Globus pallidus (tissue), 1 donor: Measurements from ENCODE around the gene SEPTIN11.

Source experiments
- DNase-seq: peaks from one replicate; pipeline ENCODE4 v3.0.0-alpha.2; 2015; ENCODE audit warnings: low spot score

The SEPTIN11 gene

DNA sequence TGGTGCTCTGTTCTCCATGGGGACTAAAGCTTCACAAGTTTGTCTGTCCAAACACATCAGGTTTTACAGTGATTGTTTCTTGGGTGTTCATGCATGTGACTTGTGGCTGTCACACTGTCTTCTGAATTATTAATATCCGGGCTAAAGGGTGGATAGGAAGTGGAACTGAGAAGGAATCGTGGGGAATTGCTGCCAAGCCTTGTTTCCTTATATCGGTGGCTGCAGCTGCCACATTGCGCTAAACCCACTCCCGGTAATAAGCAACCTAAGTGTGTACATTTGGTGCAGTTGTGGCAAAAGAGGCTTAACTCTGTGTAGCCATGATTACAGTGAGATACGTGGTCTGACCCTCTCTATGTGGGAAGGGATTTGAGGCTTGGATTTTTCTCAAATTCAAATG lies 30.7 kb downstream of the SEPTIN11 start:
- no peak for DNase-seq

DNA sequence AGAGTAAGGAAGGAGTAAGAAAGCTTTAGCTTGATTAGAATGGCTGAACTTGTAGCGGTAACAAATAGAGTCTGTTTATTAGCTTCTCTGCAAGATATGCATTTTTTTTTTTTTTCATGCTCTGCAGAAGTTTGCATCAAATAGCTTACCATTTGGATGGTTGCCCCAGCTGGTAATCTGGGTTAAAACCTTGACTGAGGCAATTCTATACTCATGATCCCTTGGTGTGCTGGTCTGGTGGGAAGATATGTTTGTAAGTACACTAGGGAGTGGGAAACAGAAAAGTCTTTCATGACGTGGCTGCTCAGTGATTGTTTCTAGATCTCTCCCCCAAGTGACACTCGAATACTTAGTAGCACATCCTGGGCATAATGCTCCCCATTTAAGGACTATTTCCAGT lies 32.1 kb downstream of the SEPTIN11 start:
- DNase-seq, result no peak

DNA sequence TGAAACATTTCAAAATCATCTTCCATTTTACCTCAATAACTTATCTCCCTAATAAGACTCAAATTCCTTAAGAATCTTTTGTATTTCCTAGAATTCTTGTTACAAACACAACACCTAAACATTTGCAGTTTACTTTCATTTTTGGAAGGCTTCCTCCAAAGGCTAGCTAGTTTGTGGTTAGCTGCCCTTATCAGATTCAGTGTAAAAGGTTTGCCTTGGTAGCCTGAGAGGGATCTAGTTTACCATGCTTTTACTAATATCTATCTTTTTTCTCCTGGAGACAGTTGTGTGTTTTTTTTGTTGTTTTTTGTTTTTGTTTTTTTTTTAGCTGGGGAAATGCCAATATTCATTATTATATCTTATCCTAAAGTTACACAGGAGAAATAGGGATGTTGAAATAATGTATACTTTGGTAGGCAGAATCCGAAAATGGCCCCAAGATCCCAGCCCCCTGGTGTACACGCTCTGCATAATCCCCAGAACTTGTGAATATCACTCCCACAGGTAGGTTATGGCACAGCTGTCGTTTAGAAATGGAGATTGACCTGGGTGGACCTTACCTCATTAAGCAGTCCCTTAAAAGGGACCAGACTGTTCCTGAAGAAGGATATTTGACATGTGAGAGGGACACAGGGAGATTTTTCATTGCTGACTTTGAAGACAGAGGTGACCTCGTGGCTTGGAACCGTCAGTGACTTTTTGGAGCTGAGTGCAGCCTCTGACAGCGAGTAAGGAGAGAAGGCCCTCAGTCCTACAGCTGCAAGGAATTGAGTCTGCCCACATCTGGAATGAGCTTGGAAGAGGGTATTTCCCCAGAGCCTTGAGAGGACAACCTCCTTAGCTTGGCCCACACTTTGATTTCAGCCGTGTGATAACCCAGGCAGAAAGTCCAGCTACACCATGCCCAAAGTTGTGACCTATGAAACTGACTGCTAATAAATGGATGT lies 33.4 kb downstream of the SEPTIN11 start:
- no peak for DNase-seq

- DNase-seq, result no peak
Measured at GRCh38 chr4:76984127-76984526, 34.6 kb downstream of the SEPTIN11 start.

- no peak for DNase-seq
Measured at GRCh38 chr4:76984788-76985211, 35.2 kb downstream of the SEPTIN11 start.

- DNase-seq, result no peak
Measured at GRCh38 chr4:76987153-76987591, 37.6 kb downstream of the SEPTIN11 start.

- no peak for DNase-seq
Measured at GRCh38 chr4:76987685-76988084, 38.1 kb downstream of the SEPTIN11 start.

DNA sequence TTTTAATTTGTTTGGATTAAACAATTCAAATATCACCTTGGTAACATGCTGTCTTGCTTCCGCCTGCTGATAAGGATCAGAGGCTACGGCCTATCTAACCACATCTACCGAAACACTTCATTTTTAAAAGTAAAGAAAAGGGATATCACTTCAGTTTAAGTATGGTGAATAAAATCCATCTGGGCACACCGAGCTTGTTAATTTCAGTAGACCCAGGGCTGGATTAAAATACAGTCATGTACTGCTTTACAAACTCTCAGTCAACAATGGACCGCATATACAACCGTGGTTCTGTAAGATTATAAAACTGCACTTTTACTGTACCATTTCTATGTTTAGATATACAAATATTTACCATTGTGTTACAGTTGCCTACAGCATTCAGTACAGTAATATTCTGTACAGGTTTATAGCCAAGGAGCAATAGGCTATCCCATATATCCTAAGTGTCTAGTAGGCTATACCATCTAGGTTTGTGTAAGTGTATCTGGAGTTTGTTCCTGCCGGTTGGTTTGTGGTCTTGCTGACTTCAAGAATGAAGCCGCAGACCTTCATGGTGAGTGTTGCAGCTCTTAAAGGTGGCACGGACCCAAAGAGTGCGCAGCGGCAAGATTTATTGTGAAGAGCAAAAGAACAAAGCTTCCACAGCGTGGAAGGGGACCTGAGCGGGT lies 40.0 kb downstream of the SEPTIN11 start:
- no peak for DNase-seq

DNA sequence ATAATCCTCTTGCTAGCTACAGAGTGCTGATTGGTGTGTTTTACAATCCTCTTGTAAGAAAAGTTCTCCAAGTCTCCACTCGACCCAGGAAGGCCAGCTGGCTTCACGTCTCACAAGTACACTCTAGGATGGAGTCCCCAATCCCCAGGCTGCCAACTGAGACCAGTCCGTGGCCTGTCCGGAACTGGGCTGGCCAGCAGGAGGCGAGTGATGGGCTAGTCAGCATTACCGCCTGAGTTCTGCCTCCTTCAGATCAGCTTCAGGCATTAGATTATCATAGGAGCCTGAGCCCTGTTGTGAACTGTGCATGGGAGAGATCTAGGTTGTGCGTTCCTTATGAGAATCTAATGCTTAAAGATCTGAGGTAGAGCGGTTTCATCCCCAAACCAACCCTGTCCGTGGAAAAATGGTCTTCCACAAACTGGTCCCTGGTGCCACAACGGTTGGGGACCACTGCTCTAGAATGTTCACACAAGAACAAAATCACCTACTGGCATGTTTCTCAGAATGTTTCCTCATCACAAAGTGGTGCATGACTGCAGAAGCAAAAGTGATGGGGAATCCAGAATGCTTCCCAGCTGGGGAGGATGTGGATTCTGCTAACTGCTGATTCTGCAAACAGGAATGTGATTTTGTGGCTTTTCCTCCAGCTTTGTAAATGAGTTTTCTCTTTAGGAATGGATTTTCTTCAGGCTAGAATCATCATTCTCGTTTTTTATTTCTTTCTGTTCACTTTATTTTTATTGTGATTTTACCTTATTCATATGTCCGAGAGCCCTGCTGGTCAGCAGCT lies 40.9 kb downstream of the SEPTIN11 start:
- no peak for DNase-seq

- no peak for DNase-seq
Measured at GRCh38 chr4:76991161-76991660, 41.7 kb downstream of the SEPTIN11 start.

DNA sequence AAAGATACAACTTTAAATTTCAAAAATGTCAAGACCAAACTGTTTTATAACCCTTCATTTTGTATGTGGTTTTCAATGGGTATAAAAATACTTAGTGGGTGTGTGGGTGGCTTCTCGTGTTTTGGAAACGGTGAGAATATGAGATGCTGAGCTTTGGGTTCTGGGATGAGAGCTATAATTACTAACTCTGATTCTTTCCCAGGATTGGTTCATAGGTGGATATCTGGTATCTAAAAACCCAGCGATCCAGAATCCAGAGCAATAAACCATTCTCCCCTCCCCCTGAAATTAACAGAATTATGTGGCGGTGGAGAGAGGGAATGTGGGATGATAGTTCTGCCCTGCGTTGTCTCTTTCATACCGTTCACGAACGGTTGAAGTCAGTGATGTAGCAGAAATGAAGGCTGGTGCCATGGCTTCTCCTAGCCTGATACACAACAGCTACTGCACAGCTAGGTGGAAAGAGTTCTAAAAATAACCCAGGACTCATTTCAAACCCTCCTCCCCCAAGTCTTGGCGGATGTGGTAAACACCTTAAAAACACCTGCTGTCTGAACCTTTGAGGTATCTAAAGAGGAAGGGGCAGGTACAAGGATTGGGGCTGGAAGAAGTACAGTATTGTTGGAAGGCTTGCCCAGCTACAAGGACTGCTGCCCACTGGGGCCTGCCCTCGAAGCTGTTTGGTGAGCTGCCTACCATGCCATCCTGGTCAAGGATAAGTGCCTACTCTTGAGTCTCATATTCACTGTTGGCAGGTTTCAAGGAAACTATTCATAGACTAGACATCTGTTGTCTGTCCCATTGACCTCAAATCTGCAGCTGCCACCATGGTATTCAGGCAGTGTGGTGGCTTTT lies 44.5 kb downstream of the SEPTIN11 start:
- no peak for DNase-seq

- no peak for DNase-seq
Measured at GRCh38 chr4:76995776-76996175, 46.2 kb downstream of the SEPTIN11 start.

DNA sequence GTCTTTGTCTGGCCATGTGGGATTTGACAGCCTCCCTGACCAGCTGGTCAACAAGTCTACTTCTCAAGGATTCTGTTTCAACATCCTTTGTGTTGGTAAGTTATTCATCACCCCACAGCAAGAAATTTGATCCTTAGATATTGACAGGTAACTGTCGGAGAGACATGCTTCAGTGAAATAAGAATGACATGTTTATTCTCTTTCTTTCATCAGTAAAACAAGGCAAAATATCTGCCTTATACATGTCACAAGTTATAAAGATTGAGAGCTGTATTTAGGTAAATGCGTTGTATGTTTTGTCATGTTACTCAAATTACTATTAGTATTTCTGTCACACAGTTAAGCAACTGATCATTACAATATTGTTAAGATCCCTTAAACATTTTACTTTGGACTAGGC lies 46.9 kb downstream of the SEPTIN11 start:
- no peak for DNase-seq

- DNase-seq, result no peak
Measured at GRCh38 chr4:76997077-76997476, 47.5 kb downstream of the SEPTIN11 start.

DNA sequence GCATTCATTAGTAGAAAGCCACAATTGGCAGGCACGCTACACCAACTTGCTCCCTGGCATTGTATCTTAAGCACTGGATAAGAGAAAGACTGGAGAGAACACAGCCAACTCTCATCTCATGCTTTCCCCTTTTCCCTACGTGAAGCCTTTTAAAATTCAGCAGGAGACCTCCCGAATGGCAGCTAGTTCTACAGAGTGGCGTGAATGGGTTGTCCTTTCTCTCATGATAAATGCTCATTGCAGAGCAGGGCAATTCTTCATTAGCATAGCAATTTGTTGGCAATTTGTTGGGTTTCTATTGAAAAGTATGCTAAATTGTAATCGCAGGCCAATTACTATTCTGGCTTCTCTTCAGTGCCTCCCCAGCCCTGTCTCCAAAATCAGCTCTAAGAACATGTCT lies 48.0 kb downstream of the SEPTIN11 start:
- DNase-seq, result peak; percentile 54

DNA sequence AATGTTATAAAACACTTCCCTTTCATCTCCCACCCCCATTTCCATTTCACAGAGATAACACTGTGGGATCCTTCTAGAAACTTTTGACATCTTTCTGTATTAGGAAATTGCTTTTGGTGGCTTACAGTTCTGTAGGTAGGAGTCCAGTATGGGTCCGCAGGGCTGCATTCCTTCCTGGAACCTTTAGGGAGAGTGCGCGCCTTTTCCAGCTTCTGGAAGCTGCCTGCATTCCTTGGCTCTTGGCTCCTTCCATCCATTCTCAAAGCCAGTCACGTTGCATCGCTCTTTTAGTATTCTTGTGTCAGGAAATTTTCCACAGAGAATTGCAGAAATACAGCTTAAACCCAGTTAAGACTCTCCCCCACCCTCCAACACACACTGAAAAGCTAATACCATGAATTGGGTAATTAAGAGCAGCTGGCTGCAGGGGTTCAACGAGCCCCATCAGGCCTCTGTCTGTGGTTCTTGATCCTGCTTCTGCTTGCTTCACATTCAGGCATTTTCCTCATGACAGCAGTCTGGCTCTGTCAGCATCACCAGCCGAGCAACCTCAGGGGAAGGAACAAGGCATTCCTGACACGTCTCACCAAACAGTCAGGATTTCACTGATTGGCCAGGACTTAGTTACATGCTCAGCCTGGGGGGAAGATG lies 48.8 kb downstream of the SEPTIN11 start:
- DNase-seq, result no peak
